ENCODE measurements around the gene VEPH1. TPM values are rescaled to one million over a fixed set of nuclear protein-coding genes. Genes with fewer than 3 reads are reported as not detected.

The VEPH1 gene
- total RNA-seq, 1 experiment from 2014 or later, result 7.7 TPM

GRCh38 chr3:157226173-157226847, 276.9 kb downstream of the VEPH1 start:
- TF ChIP-seq CTCF (conservative IDR thresholded peaks at IDR 0.05), result no peak
- no peak overlapping the region for H2BK5ac ChIP-seq (ENCODE audit: insufficient read length, low read length)
- no peak overlapping the region for H2BK15ac ChIP-seq (ENCODE audit: low read depth, low read length)
- no peak overlapping the region for H4K91ac ChIP-seq (ENCODE audit: insufficient read length, low read depth, low read length)
- no peak overlapping the region for H3K56ac ChIP-seq (ENCODE audit: insufficient read length, low read depth, low read length)
- Mint-ChIP-seq H3K36me3 (ENCODE audit: insufficient read depth in 1 of 3, low read depth in 3 of 3) (no peaks in the 10 kb centered on the region), H3K9me3 (no peaks in the 10 kb centered on the region), H3K4me1 (no peaks in the 10 kb centered on the region), H3K27me3 (ENCODE audit: low read depth) (no peaks in the 10 kb centered on the region), H3K4me3 (no peak overlapping the region), H3K27ac (no peak overlapping the region)
- H4K5ac ChIP-seq (ENCODE audit: insufficient read length, low read depth, low read length), result no peak overlapping the region
- no peaks in the 10 kb centered on the region for H3K9me3 ChIP-seq (ENCODE audit: control insufficient read depth, low read depth, low read length)
- H2BK12ac ChIP-seq (ENCODE audit: insufficient read length, low read depth, low read length), result no peak overlapping the region
- H4K20me1 ChIP-seq (ENCODE audit: control insufficient read depth, insufficient read depth, insufficient read length), result no peaks in the 10 kb centered on the region
- no CpG with 5 or more reads among the region's 3 CpGs for WGBS (ENCODE audit: extremely low coverage, insufficient read length, low lambda C conversion rate)
- H2BK20ac ChIP-seq (ENCODE audit: low read depth, low read length, poor library complexity, severe bottlenecking), result no peak overlapping the region
- no peak overlapping the region for H3K27ac ChIP-seq (ENCODE audit: insufficient read length, low read depth, low read length)
- H3K4ac ChIP-seq (ENCODE audit: low read depth, low read length), result no peak overlapping the region
- H3K4me2 ChIP-seq (ENCODE audit: insufficient read depth, insufficient read length, low read length), result no peak overlapping the region
- H3K27me3 ChIP-seq (ENCODE audit: insufficient read depth, low read length), result no peaks in the 10 kb centered on the region
- H2AK5ac ChIP-seq (ENCODE audit: insufficient read length, low read length), result no peak overlapping the region
- no peaks in the 10 kb centered on the region for H3K79me2 ChIP-seq (ENCODE audit: insufficient read depth, low read length)
- no peak overlapping the region for H4K8ac ChIP-seq (replicated peaks; ENCODE audit: insufficient read length, low read depth, low read length)
- no peak overlapping the region for H3K23ac ChIP-seq (ENCODE audit: insufficient read length, low read depth, low read length)
- no peak overlapping the region for H2BK120ac ChIP-seq (ENCODE audit: low read depth, low read length, poor library complexity, severe bottlenecking)
- H3K18ac ChIP-seq (ENCODE audit: insufficient read length, low read depth, low read length), result no peak overlapping the region
- H3K23me2 ChIP-seq (ENCODE audit: insufficient read length, low read depth, low read length, poor library complexity, severe bottlenecking), result no peaks in the 10 kb centered on the region
- no peak overlapping the region for H3K9ac ChIP-seq (ENCODE audit: extremely low read depth, insufficient read length, low read length)
- H3T11ph ChIP-seq (ENCODE audit: low read length), result no peak overlapping the region
- no peak overlapping the region for H2AFZ ChIP-seq (ENCODE audit: low read length)
- H3K4me1 ChIP-seq (ENCODE audit: insufficient read depth, low read length), result no peaks in the 10 kb centered on the region
- DNase-seq, result no peak
- H3K79me1 ChIP-seq (ENCODE audit: insufficient read depth, low read depth, low read length, poor library complexity, severe bottlenecking), result no peaks in the 10 kb centered on the region
- H3K14ac ChIP-seq (ENCODE audit: insufficient read depth, low read length), result no peak overlapping the region
